GM19043 (cell line): ENCODE results near the gene CDK5.
"Not testable (repeated sequence)": the region's sequence is repeated elsewhere in the genome, so short reads cannot be mapped to it uniquely, and the experiment has no call there.

Experiments used
- ATAC-seq: cut with Tn5 transposase; IDR thresholded peaks from one replicate; pipeline ENCODE4 v1.9.1; 2021; ENCODE audit warnings: low read depth; ENCODE audit not compliant: unreplicated experiment

Gene CDK5

DNA sequence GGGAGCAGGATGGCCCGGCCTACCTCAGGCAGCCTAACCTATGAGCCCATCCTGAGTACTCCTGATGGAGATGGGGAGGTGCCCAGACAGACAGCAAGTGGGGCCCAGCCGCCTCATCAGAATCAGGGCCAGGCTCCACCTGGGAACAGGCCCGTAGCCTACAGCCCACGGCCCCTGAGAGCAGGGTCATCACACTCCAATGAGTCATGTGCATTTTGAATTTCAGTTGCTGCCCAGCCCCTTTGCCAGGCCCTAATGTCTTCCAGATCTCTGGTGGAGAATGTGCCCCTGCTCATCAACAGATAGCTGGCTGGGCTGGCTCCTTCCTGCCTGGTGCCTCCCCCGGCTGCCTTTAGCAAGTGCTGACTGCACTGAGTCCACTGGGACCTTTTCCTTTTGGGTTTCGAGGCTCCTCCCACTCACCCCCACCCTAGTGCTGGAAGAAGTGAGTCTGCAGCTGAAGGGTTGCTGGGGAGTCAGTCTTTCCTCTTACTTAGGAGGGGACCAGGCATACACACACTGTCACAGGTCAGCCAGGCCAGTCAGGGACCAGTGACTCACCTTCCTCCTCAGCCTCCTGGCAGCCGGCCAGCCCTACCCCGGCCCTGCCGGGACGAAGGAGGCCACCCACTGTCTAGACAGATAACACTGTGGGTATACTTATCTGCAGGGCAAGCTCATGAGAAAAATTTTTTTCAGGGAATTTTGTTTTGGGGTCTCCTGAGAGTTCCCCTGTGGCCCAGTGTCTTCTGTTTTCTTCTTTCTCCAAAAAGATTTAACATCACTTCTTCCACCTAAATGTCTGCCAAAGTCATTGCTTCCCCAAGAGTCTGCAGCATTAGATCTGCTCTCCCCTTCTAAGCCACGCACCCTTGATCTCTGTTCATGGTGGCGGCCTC is 18.5 kb downstream of the CDK5 start:
- no peak for ATAC-seq

GRCh38 chr7:151035902-151036301 is 21.8 kb downstream of the CDK5 start:
- no peak for ATAC-seq

DNA sequence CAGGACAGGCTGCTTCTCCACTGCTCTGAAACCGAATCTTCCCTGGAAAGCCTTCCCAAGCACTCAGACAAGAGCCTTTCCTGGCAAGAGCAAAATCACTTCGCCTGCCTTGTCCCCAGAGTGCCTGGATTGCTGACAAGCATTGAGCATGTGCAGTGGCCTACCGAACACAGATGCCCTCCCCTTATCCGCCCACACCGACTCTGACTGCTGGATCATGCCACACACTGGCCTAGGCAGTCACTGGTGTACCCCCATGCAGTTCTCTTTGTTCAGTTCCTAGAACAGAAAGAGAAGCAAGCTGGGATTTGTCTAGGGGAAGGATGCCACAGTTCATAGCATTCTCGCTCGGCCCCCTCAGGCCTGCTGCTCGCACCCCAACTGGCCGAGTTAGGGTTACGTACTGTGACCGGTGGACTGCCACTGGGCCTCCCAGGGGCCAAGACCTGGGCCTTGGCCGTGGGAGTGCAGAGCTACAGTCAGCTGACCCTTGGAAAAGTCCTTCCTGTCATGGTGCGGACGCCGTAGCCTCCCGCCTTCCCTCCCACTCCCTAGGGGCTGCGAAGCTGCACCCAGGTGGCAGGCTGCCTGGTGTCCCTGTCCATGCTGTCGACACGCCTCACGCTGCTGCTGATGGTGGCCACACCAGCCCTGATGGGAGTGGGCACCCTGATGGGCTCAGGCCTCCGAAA is 22.5 kb downstream of the CDK5 start:
- no peak for ATAC-seq

GRCh38 chr7:151034312-151035025 is 23.2 kb downstream of the CDK5 start:
- no peak for ATAC-seq

GRCh38 chr7:151033864-151034249 is 23.8 kb downstream of the CDK5 start:
- ATAC-seq, result no peak

DNA sequence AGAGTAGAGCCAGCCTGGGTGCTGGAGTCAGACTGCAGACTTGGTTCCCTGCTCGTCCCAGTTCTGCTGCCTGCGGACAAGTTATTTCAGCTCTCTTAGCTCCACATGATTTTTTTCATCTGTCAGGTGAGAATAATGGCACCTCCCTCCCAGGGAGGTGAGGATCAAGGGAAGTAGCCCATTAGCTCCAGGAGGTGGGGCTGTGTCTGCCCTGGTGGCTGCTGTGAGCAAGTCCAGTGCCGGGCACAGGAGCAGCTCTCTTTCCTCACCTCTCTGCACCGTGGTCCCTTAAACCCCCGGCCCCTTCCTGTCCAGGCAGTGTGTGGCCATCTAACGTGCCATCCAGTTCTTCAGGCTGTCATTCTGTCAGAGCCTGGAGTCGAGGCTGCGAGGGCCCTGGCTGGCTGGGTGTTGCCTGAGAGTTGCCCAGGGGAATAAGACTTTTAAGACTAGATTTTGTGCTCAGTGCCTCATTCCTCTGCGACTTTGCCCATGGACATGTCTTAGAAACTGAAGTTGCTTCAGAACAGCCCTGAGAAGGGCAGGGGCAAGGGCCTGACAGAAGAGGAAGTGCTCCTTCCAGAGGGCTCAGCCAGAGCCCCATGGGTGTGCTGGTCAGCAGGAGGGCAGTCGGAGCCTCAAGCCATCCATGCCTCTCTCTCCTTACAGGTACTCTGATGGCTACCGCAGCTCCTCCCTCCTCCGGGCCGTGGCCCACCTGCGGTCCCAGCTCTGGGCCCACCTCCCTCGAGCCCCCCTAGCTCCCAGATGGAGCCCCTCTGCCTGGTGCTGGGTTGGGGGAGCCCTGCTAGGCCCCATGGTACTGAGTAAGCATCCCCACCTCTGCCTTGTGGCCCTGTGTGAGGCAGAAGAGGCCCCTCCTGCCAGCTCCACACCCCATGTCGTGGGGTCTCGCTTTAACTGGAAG is 24.5 kb downstream of the CDK5 start:
- no peak for ATAC-seq

DNA sequence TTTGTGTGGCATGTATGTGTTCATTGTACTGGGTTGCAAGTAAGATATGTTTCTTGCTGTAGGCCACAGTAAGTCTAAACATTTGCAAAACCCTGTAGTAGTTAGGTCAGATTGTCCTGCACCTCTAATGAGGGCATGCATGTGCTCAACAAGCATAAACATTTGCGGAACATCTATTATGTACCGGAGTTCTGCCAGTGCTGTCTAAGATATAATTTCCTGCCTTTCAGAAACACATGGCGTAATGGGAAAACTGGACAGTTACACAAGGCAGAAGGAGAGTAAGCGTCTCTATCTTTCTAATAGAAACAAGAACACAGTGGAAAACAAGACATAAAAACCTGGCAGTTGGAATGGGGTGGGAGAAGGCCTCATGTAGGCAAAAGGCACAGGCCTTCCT is 26.7 kb downstream of the CDK5 start:
- ATAC-seq, result no peak

DNA sequence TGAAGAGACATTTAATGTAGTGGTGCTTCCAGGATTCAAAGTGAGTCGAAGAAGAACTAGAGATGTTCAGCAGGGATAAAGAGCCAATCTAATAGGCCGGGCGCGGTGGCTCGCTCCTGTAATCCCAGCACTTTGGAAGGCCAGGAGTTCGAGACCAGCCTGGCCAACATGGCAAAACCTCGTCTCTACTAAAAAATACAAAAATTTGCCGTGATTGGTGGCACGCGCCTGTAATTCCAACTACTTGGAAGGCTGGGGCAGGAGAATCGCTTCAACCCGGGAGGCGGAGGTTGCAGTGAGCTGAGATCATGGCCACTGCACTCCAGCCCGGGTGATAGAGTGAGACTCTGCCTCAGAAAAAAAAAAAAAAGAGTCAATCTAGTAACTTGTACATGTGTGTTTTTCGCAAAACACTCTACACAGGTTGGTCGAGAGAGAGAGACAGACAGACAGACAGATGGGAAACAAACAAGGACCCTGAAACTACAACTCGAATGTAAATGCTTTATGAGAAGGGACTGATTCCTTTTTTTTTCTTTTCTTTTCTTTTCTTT is 28.7 kb downstream of the CDK5 start:
- no peak for ATAC-seq

DNA sequence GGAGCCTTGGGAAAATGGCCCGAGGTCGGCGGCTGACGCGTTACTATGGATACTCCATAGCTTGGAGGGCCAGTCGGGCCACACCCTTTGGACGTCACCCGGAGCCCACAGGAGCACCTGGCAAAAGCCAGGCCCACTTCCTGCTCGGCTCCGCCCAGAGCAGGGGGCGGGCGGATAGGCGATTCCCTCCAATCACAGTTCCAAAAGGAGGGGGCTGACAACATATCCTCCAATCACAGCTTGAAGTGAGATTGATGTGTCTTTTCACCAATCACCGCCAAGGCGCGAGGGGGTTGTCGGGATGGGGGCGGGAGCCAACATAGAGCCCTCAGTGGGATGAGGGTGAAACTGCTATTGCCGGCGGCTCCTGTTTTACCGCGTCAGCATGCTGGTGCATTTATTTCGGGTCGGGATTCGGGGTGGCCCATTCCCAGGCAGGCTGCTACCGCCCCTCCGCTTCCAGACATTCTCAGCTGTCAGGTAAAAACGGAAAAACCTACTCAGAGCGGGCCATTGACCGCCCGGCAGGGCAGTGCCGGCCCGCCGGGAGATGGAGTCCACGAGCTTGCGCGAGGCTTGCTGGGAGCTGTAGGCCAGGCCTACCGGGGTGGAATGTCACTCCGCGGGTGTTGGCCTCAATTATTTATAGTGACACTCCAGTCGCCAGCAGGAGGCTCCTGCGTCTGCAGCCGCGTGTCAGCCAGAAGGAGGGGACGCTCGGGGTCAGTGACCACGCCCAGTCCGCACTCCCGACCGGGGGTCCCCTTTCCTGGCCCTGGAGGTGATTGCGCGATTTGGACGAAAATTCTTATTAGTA is 29.4 kb downstream of the CDK5 start, which contains the start of gene ABCB8:
TSS of gene ABCB8 (plus strand) at position 320 of the 817 bp plus-strand sequence. CDS start at position 386, 66 bp downstream.
- peak; percentile 93 for ATAC-seq

DNA sequence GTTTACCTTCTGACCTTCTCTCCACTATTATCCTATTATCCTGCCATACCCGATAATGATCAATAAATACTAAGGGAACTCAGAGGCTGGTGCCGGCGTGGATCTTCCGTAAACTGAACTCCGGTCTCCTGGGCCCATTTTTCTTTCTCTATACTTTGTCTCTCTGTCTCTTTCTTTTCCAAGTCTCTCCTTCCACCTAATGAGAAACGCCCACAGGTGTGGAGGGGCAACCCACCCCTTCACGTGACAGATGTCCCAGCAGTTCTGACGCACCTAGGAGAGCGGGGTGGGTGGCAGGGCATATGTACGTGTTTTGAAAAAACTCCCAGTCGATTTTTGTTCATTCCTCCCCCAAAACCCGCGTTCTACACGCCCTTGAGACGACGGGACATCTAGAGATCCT is 30.0 kb downstream of the CDK5 start:
- ATAC-seq, result peak; percentile 1

GRCh38 chr7:151026771-151027727 is 30.6 kb downstream of the CDK5 start:
- ATAC-seq, result not testable (repeated sequence)

DNA sequence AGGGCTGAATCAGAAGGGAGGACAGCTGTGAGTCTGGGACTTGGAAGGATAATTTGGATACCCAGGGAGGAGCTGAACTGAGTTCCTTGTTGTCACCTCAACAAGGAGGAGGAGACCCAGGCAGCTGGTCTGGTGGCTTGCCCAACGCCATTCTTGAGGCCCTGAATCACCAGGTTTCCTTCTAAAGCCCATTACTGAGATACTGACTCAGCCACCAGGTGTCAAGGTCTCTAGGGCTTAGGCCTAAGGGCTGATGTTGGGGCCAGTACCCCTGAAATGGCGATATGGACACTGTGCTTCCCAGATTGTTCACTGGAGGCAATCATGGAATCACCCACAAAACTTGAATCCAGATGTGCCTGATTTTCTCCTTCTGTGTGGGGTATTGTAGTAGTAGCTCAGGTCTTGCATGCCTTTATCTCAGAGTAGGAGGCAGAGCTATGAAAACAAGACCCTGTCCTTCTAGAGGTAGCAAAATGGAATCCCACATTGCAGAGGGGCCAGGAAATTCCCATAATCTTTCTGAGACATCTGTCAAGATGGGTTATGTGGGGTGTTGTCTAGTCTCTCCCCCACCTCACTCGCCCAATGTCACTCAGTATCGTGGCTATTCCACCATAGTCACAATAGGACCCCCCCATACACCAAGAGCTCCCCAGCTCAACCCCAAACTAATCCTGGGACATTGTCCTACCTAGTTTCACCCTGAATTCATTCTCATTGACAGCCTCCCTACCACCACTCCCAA is 31.6 kb downstream of the CDK5 start:
- no peak for ATAC-seq

DNA sequence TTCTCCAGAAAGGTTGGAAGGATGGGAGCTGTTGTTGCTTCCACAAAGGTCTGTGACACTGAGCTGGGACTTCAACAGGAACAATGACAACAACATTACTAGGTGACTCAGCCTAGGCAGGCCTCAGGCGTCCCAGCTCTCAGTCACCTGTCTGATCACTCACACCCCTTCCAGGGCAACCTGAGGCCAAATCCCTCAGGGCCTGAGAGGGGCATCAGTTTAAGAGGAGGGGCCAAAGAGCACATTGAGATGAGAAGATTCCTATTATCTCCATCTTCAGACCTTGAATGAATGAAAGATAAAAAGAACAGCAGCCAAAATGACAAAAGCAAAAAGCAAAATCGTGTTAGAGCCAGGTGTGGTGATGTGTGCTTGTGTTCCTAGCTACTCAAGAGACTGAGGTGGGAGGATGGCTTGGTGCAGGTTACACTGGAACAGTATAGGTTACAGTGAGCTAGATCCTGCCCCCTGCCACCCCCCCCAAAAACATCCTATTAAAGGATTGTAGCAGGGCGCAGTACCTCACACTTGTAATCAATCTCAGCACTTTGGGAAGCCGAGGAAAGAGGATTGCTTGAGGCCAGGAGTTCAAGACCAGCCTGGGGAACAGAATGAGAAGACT is 33.2 kb downstream of the CDK5 start, which contains the start of gene ATG9B:
TSS of gene ATG9B (minus strand) at position 60 of the 622 bp plus-strand sequence. CDS start 71 bp downstream, outside the sequence.
- no peak for ATAC-seq

- ATAC-seq, result no peak
Observed at GRCh38 chr7:151023232-151023631, 34.5 kb downstream of the CDK5 start.

- no peak for ATAC-seq
Observed at GRCh38 chr7:151020231-151020630, 37.5 kb downstream of the CDK5 start.

DNA sequence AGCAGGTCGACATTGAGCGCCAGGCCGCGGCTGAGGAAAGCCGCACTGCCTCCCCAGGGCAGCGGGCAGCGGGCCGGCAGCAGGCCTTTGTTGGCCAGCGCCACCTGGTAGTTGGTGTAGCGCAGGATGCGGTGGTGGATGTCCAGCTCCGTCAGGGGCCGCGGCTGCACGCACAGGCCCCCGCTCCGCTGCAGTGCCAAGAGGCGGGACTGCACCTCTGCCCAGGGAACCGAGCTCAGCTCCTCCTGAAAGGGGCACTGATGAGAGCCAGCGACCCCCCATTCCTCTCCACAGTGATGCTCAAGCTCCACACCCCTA is 38.6 kb downstream of the CDK5 start:
- ATAC-seq, result no peak
